ENCODE data around the gene HABP4.

Gene HABP4

DNA sequence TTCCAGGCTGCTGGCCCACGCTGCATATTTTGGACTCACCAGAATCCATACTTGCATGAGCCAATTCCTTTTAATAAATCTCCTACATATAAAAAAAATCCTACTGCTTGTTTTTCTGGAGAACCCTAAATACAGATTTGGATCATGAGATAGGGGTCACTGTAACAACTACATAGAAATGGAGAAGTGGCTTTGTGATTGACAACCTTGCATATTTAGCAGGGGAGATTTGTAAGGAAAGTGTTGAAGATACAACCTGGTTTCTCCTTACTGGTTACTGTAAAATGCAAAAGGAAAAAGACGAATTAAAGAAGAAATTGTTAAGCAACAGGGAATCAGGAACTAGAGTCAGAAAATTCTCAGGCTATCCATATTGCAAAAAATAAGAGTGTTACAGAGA is 74.8 kb downstream of the HABP4 start:
- no peak for DNase-seq

- DNase-seq = no peak
Observed at GRCh38 chr9:96532173-96532572, 82.2 kb downstream of the HABP4 start.

- DNase-seq = no peak
Observed at GRCh38 chr9:96540106-96540505, 90.1 kb downstream of the HABP4 start.

Data from inflammatory macrophage (primary cell).